HFFc6 (cell line): ENCODE measurements around the gene SSC4D. TPM values are rescaled to one million over a fixed set of nuclear protein-coding genes. Genes with fewer than 3 reads are reported as not detected.
"Not testable (repeated sequence)": the region's sequence is repeated elsewhere in the genome, so short reads cannot be mapped to it uniquely, and the experiment has no call there.

ENCODE experiments used
- DNase-seq: peaks from one replicate; pipeline ENCODE4 v3.0.0-alpha.2; 2018
- H3K27ac Mint-ChIP-seq: 2 replicates; pipeline ENCODE4 v1.8.0; 2020; ENCODE audit warnings: mild to moderate bottlenecking, mixed read lengths
- H3K27me3 Mint-ChIP-seq: 2 replicates; pipeline ENCODE4 v1.8.0; 2021; ENCODE audit warnings: mild to moderate bottlenecking, moderate library complexity, mixed read lengths; ENCODE audit not compliant: insufficient read depth
- H3K36me3 Mint-ChIP-seq: 2 replicates; pipeline ENCODE4 v1.8.0; 2021; ENCODE audit warnings: low read depth, mixed read lengths
- H3K4me1 Mint-ChIP-seq: 2 replicates; pipeline ENCODE4 v1.8.0; 2020; ENCODE audit warnings: low read depth, mixed read lengths
- H3K4me3 Mint-ChIP-seq: 2 replicates; pipeline ENCODE4 v1.8.0; 2020; ENCODE audit warnings: mild to moderate bottlenecking, moderate library complexity, mixed read lengths
- H3K9me3 Mint-ChIP-seq: 2 replicates; pipeline ENCODE4 v1.8.0; 2020; ENCODE audit warnings: mild to moderate bottlenecking, mixed read lengths
- CTCF ChIP-seq: fragments of 200-600 bp; sonication (generic); IDR thresholded peaks from 2 replicates; pipeline ENCODE4 v1.5.0; 2021; ENCODE audit warnings: antibody characterized with exemption, mild to moderate bottlenecking
- total RNA-seq, 6 experiments: library from RNA; stranded (reverse); fragmentation: NEBNext Ultra II Directional; extraction: Animal tissue kit (Norgen Biotek cat#: 25700); gene quantifications; 2 replicates in 1 of 6; 3 replicates in 5 of 6; pipeline ENCODE4 v1.2.3, GENCODE V29; 2021

The SSC4D gene
- total RNA-seq, 6 experiments from 2014 or later = 0.23 to 1.1 (median 0.51) TPM

- Mint-ChIP-seq H3K9me3 (no peaks in the 10 kb centered on the region), H3K4me1 (peaks cover 14% of the 10 kb centered on the region), H3K27me3 (no peaks in the 10 kb centered on the region; the same call in none of the 2 replicates), H3K27ac (no peak overlapping the region), H3K36me3 (no peaks in the 10 kb centered on the region), H3K4me3 (no peak overlapping the region)
- DNase-seq = no peak
- no peak for TF ChIP-seq CTCF
Observed at GRCh38 chr7:76395965-76396726, 13.4 kb downstream of the SSC4D start.

- H3K36me3 Mint-ChIP-seq, H3K4me3 Mint-ChIP-seq, H3K27ac Mint-ChIP-seq, H3K9me3 Mint-ChIP-seq, H3K27me3 Mint-ChIP-seq, DNase-seq: not testable (repeated sequence)
- peaks cover 14% of the 10 kb centered on the region for H3K4me1 Mint-ChIP-seq
Observed at GRCh38 chr7:76395605-76395964, 13.9 kb downstream of the SSC4D start.

GRCh38 chr7:76394957-76395356 is 14.5 kb downstream of the SSC4D start:
- peaks cover 14% of the 10 kb centered on the region for H3K4me1 Mint-ChIP-seq
- no peak for TF ChIP-seq CTCF
- H3K27me3 Mint-ChIP-seq = no peaks in the 10 kb centered on the region; the same call in none of the 2 replicates
- DNase-seq = no peak
- H3K36me3 Mint-ChIP-seq = no peaks in the 10 kb centered on the region
- H3K27ac Mint-ChIP-seq = no peak overlapping the region
- no peaks in the 10 kb centered on the region for H3K9me3 Mint-ChIP-seq
- H3K4me3 Mint-ChIP-seq = no peak overlapping the region

- Mint-ChIP-seq H3K27me3 (no peaks in the 10 kb centered on the region; the same call in none of the 2 replicates), H3K4me1 (peaks cover 19% of the 10 kb centered on the region), H3K9me3 (no peaks in the 10 kb centered on the region), H3K27ac (peak overlapping the region; percentile 90), H3K36me3 (no peaks in the 10 kb centered on the region), H3K4me3 (peak overlapping the region; percentile 85)
- no peak for TF ChIP-seq CTCF
- peak; percentile 71 for DNase-seq
Observed at GRCh38 chr7:76393116-76394031, 16.1 kb downstream of the SSC4D start.

- no peak for TF ChIP-seq CTCF
Observed at GRCh38 chr7:76392531-76393115, 16.9 kb downstream of the SSC4D start.

More at GRCh38 chr7:76392531-76393115, 16.9 kb downstream of the SSC4D start:
- Mint-ChIP-seq H3K4me1 (peaks cover 13% of the 10 kb centered on the region), H3K9me3 (no peaks in the 10 kb centered on the region), H3K36me3 (no peaks in the 10 kb centered on the region), H3K27ac (peak overlapping the region; percentile 90), H3K4me3 (peak overlapping the region; percentile 85), H3K27me3 (no peaks in the 10 kb centered on the region; the same call in none of the 2 replicates)
- no peak for DNase-seq
